NCI-H345 treated with DMSO at 0.1 percent for 48 hours (cell line): ENCODE data around the gene DPP4.
"Not testable (repeated sequence)": the region's sequence is repeated elsewhere in the genome, so short reads cannot be mapped to it uniquely, and the experiment has no call there.

Experiments used
- DNase-seq: peaks from one replicate; lab custom pipeline; 2025; ENCODE audit not compliant: unreplicated experiment; lab: John Stamatoyannopoulos, UW

Gene DPP4

DNA sequence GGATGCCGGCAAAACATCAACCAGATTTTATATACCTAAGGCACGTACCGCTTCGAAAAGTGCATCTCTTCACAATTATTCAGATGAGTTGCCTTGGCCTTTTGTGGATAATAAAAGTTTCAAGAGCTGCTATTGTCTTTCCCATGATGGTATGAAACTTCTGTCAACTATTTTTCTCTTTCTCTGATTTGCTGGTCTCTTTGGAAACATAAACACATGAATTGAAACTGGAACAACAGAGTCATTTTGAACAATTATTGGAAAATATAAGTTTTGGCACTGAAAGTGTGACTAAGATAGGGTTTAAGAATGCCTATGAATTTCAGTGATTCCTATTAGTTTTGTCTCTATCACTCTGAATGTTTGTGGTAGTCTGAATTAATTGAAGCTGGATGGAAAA is 109.9 kb downstream of the DPP4 start:
- DNase-seq = no peak

- DNase-seq = no peak
Observed at GRCh38 chr2:161962160-161962559, 111.9 kb downstream of the DPP4 start.

DNA sequence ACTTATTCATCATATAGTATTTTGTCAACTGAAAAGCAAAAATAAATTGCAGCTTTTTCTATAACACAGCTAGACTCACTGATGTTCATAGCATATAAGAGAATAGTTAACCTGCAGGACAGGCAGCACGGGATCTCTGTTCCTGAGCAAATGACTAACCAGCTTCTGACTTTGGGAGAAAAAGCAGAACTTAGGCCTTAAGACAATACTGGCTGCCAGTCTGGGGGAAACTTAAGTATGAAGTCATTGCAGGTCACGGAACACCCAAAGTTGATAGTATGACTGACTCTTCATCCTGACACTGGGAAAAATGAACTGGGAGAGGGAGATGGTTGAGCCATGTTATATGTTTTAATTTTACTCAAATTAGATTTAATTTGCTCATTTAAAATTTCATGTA is 113.0 kb downstream of the DPP4 start:
- no peak for DNase-seq

GRCh38 chr2:161956738-161957137 is 117.3 kb downstream of the DPP4 start:
- DNase-seq = peak; percentile 17

GRCh38 chr2:161955211-161955610 is 118.8 kb downstream of the DPP4 start:
- DNase-seq = no peak

- no peak for DNase-seq
Observed at GRCh38 chr2:161954103-161954502, 119.9 kb downstream of the DPP4 start.

DNA sequence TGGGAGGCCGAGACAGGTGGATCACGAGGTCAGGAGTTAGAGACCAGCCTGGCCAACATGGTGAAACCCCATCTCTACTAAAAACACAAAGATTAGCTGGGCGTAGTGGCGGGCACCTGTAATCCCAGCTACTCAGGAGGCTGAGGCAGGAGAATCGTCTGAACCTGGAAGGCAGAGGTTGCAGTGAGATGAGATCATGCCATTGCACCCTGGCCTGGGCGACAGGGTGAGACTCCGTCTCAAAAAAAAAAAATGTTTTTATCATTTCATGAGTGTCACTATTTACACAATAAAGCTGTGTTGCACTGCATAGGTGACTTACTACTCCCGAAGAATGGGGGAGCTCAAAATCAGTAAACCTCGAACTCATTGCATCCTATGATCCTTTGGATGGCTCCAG is 120.6 kb downstream of the DPP4 start:
- DNase-seq = not testable (repeated sequence)

- DNase-seq = no peak
Observed at GRCh38 chr2:161952783-161953191, 121.2 kb downstream of the DPP4 start.

DNA sequence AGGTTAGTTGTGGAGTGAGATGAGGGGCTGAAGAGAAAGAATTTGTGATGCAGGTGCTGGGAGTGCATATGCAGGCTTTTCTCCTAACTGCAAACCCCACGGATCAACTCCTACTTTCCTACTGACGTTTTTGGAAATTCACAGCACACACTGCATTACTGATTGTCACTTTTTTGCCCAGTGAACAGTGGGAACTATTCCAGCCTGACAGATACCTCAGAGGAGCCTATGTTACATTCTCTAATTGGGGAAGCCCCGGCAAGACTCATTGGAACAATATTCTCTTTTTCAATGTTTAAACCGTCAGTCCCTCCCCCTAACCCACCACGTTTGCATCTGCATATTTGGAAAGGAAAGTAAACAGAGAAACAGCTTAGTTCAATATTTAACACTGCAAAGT is 126.2 kb downstream of the DPP4 start:
- DNase-seq = no peak

GRCh38 chr2:161947406-161947805 is 126.6 kb downstream of the DPP4 start:
- DNase-seq = no peak

GRCh38 chr2:161946489-161947107 is 127.4 kb downstream of the DPP4 start:
- DNase-seq = peak; percentile 14

DNA sequence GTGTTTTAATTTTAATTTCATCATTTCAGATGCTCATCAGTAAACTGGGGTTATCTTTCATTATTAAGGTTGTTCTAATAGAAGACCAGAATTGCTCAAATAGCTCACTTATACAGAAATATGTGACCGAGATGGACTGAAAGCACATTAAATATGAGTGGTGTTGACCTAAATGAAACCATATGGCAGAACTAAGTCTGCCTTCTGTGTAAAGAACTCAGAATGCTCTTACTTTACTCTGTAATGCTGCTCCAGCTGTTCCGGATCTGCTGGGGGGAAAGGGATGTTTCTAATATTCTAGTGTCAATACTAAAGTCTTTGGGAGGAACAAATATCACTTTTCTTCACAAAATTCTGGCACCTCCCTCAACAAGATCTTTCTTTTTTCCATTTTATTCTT is 131.0 kb downstream of the DPP4 start:
- DNase-seq = no peak
